ENCODE data around the gene NTM. TPM values are rescaled to one million over a fixed set of nuclear protein-coding genes. Genes with fewer than 3 reads are reported as not detected.

Gene NTM
- total and polyA plus RNA-seq, 9 donors = 8.5 to 37.1 (median 22.6) TPM

DNA sequence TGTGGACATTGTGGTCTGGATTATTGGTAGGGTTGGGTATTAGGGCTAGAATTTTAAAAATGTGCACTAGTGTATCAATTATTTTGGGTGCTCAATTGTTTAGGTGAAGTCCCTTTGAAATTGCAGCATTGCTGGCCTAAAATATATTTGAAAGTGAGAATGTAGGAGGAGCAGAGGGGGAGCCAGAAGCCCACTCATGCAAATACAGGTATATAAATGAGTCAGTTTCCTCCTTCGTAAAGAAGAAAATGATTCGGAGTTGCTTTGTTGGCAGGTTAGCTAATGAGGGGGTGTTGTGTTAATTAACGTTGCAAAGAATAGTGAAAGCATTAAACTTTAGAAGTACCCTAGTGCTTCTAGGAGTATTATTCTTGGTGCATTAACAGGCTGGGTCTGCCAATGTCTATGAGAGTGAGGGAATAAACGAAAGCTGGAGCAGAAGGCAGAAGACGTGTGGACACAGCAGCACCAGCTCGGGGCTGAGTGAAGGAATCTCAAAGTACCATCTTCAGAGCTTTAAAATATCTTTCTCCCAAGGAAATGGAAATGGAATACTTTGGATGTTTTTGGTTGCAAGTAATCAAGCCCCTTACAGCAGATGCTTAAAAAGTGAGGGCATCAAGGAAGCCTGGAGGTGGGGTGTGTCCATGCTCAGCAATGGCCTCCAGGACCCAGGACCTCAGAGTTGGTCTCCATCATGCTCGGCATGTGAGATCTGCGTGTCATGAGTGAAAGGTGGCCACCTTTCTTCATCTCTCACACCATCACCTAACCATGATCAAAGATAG is 522.9 kb downstream of the NTM start:
- Histone ChIP-seq H3K27ac (ENCODE audit: low read length) (no peak overlapping the region), H3K9me3 (replicated peaks; ENCODE audit: control insufficient read depth, low read depth, low read length) (no peaks in the 10 kb centered on the region), H3K36me3 (ENCODE audit: control insufficient read depth, insufficient read depth, low read length) (no peaks in the 10 kb centered on the region), H3K27me3 (ENCODE audit: control insufficient read depth, insufficient read depth, low read length) (peaks cover 2% of the 10 kb centered on the region), H3K4me1 (ENCODE audit: control insufficient read depth, insufficient read depth, low read length) (peaks cover 19% of the 10 kb centered on the region), H3K4me3 (ENCODE audit: low read length) (no peak overlapping the region)
- 89% methylated on average over 3 of the region's 8 CpGs for WGBS (ENCODE audit: insufficient coverage)
- no peak for DNase-seq

DNA sequence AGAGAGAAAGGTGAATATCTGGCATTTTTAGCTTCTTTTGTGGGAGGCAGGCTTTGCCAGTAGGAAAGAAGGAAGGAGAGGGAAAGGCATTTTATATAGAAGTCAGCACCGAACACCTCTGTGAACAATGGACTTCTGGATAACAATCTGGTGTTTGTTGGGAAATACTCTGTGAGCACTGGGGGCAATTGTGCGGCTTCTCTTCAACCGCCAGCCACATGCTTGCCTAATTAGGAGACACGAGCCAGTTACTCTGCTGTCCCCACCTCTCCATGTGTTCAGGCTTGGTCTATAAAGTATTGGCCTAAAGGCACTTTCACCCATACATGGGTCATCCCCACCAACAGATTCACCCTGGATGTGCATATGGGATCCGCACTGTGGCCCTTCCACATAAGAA is 523.6 kb downstream of the NTM start:
- Histone ChIP-seq H3K4me1 (ENCODE audit: control insufficient read depth, insufficient read depth, low read length) (peaks cover 14% of the 10 kb centered on the region), H3K27ac (ENCODE audit: low read length) (no peak overlapping the region), H3K27me3 (ENCODE audit: control insufficient read depth, insufficient read depth, low read length) (peaks cover 2% of the 10 kb centered on the region), H3K36me3 (ENCODE audit: control insufficient read depth, insufficient read depth, low read length) (no peaks in the 10 kb centered on the region), H3K9me3 (replicated peaks; ENCODE audit: control insufficient read depth, low read depth, low read length) (no peaks in the 10 kb centered on the region), H3K4me3 (ENCODE audit: low read length) (no peak overlapping the region)
- DNase-seq = no peak
- WGBS (ENCODE audit: insufficient coverage) = 79% methylated on average over 3 of the region's 5 CpGs

DNA sequence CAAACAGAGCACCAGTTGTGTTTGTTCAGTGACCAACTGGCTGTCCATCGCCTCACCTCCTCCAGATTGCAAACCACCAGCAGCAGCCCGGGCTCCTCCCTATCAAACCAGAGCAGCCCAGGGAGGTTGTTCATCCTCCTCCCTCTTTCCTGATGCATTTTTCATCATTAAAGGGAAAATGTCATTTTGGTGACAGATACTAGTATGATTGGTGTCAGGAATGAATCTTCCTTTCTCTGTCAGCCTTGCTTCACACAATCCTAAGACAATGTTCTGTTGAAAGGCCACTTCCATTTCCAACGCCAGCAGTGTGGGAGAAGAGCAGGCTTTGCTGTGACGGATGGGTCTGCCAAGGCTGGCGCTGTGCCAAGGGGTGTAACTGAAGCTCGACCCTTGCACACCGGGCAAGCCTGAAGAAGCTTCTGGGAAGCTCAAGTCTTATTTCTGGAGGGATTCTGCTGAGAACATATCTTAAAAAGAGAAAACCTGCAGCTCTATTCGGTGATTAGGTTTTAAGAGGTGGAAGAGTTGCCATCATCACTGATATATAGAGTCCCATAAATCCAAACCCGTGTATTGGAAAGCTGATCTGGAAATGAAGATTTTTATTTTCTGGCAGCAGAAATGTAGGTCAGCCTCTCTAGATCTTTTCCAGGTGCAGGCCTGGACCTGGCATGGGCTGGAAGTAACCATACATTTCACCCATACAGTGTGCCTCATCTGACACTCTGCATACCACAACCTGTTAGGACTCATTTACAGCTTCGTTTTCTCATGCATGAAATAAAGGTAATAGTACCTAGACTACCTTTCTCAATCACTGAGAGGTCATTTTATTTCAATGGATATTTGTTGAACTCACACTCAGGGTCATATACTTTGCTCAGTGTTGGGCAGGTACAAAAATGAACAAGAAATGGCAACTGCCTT is 524.5 kb downstream of the NTM start:
- peak; percentile 46 for DNase-seq
- Histone ChIP-seq H3K4me1 (ENCODE audit: control insufficient read depth, insufficient read depth, low read length) (peaks cover 10% of the 10 kb centered on the region), H3K27ac (ENCODE audit: low read length) (no peak overlapping the region), H3K4me3 (ENCODE audit: low read length) (no peak overlapping the region), H3K27me3 (ENCODE audit: control insufficient read depth, insufficient read depth, low read length) (peaks cover 2% of the 10 kb centered on the region), H3K9me3 (replicated peaks; ENCODE audit: control insufficient read depth, low read depth, low read length) (no peaks in the 10 kb centered on the region), H3K36me3 (ENCODE audit: control insufficient read depth, insufficient read depth, low read length) (no peaks in the 10 kb centered on the region)
- 35% methylated on average over 2 of the region's 10 CpGs for WGBS (ENCODE audit: insufficient coverage)

DNA sequence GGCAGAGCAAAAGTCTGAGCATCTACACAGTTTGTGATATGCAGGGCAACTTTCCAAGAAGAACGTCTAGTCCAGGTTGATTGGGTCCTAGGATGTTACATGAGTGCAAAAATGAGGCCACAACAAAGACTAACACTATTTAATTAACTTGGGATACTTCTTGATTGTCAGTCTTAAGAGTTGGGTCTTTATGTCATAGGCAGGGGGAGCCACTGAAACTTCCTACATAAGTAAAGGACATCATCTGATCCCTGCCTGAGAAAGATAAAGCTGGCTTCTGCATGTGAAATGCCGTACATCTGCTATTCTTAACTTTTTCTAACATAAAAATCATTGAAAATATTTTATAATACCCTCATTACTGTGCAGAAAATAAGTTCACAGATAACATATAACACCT is 525.5 kb downstream of the NTM start:
- Histone ChIP-seq H3K4me3 (ENCODE audit: low read length) (no peak overlapping the region), H3K27me3 (ENCODE audit: control insufficient read depth, insufficient read depth, low read length) (no peaks in the 10 kb centered on the region), H3K36me3 (ENCODE audit: control insufficient read depth, insufficient read depth, low read length) (no peaks in the 10 kb centered on the region), H3K9me3 (replicated peaks; ENCODE audit: control insufficient read depth, low read depth, low read length) (no peaks in the 10 kb centered on the region), H3K4me1 (ENCODE audit: control insufficient read depth, insufficient read depth, low read length) (peaks cover 9% of the 10 kb centered on the region), H3K27ac (ENCODE audit: low read length) (no peak overlapping the region)
- no peak for DNase-seq
- WGBS (ENCODE audit: insufficient coverage) = no CpG with 5 or more reads among the region's 2 CpGs

GRCh38 chr11:131896978-131897615 is 526.7 kb downstream of the NTM start:
- no peaks in the 10 kb centered on the region for H3K36me3 ChIP-seq (ENCODE audit: control insufficient read depth, insufficient read depth, low read length)
- H3K4me1 ChIP-seq (ENCODE audit: control insufficient read depth, insufficient read depth, low read length) = peaks cover 9% of the 10 kb centered on the region
- no peak overlapping the region for H3K27ac ChIP-seq (ENCODE audit: low read length)
- no peak for DNase-seq
- H3K4me3 ChIP-seq (ENCODE audit: low read length) = no peak overlapping the region
- 95% methylated on average over 2 of the region's 8 CpGs for WGBS (ENCODE audit: insufficient coverage)
- no peaks in the 10 kb centered on the region for H3K27me3 ChIP-seq (ENCODE audit: control insufficient read depth, insufficient read depth, low read length)
- no peaks in the 10 kb centered on the region for H3K9me3 ChIP-seq (replicated peaks; ENCODE audit: control insufficient read depth, low read depth, low read length)

- H3K36me3 ChIP-seq (ENCODE audit: control insufficient read depth, insufficient read depth, low read length) = no peaks in the 10 kb centered on the region
- H3K27me3 ChIP-seq (ENCODE audit: control insufficient read depth, insufficient read depth, low read length) = no peaks in the 10 kb centered on the region
- no peaks in the 10 kb centered on the region for H3K9me3 ChIP-seq (replicated peaks; ENCODE audit: control insufficient read depth, low read depth, low read length)
- peaks cover 9% of the 10 kb centered on the region for H3K4me1 ChIP-seq (ENCODE audit: control insufficient read depth, insufficient read depth, low read length)
- DNase-seq = no peak
- no peak overlapping the region for H3K27ac ChIP-seq (ENCODE audit: low read length)
- H3K4me3 ChIP-seq (ENCODE audit: low read length) = no peak overlapping the region
- no CpG with 5 or more reads among the region's 5 CpGs for WGBS (ENCODE audit: insufficient coverage)
These were observed 527.5 kb downstream of the NTM start for GRCh38 chr11:131897956-131898355.

GRCh38 chr11:131898949-131899348 is 528.5 kb downstream of the NTM start:
- no peaks in the 10 kb centered on the region for H3K36me3 ChIP-seq (ENCODE audit: control insufficient read depth, insufficient read depth, low read length)
- peaks cover 9% of the 10 kb centered on the region for H3K4me1 ChIP-seq (ENCODE audit: control insufficient read depth, insufficient read depth, low read length)
- no peaks in the 10 kb centered on the region for H3K27me3 ChIP-seq (ENCODE audit: control insufficient read depth, insufficient read depth, low read length)
- peak; percentile 55 for DNase-seq
- no peaks in the 10 kb centered on the region for H3K9me3 ChIP-seq (replicated peaks; ENCODE audit: control insufficient read depth, low read depth, low read length)
- WGBS (ENCODE audit: insufficient coverage) = 52% methylated on average over 4 of the region's 7 CpGs
- H3K27ac ChIP-seq (ENCODE audit: low read length) = no peak overlapping the region
- H3K4me3 ChIP-seq (ENCODE audit: low read length) = no peak overlapping the region

DNA sequence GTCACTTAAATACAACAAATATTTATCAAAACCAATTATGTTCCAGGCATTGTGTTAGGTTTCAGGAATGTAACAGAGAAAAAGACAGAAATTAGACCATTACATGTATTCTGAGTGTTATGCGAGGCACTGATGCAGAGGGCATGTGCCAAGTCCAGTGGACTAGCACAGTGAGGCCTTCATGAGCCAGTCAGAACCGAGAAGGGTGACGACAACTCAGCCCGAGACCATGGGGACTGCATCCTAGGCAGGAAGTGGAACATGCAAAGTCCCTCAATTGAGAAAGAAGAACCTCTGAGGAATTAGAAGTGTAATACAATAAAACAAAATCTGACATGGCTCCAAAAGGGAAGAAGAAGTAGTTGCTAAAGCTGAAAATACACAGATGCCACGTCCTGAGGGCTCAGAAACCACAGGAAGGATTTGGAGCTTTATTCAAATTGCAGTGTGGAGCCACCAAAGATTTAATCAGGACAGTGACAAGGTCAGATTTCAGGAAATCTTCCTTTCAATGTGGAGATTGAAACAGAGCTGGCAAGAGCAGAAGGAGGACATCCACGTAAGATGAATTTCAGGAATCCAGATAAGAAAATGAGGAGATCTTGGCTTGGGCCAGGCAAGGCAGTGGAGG is 529.6 kb downstream of the NTM start:
- peak; percentile 36 for DNase-seq

DNA sequence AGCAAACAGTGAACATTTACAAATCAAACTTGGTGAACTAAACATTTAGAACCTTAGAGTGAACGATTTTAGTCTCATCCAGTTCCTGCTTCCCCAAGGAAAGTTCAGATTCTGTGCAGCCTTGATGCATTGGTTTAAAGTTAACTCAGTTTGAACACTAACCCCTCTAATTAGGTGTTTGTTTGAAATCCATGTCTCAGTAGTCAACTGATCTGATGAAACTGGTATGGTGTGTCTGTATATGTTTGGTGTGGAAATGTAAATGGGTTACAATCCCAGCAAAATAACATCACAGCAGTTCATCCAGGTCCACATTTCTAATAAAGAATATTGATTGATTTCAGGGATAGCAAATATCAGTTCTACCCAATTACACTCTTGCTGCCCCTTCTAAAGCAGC is 532.0 kb downstream of the NTM start:
- H3K36me3 ChIP-seq (ENCODE audit: control insufficient read depth, insufficient read depth, low read length) = no peaks in the 10 kb centered on the region
- no peaks in the 10 kb centered on the region for H3K9me3 ChIP-seq (replicated peaks; ENCODE audit: control insufficient read depth, low read depth, low read length)
- no peak overlapping the region for H3K27ac ChIP-seq (ENCODE audit: low read length)
- no peak overlapping the region for H3K4me3 ChIP-seq (ENCODE audit: low read length)
- peaks cover 7% of the 10 kb centered on the region for H3K4me1 ChIP-seq (ENCODE audit: control insufficient read depth, insufficient read depth, low read length)
- WGBS (ENCODE audit: insufficient coverage) = 40% methylated on average over 1 of the region's 1 CpG
- H3K27me3 ChIP-seq (ENCODE audit: control insufficient read depth, insufficient read depth, low read length) = peaks cover under 1% of the 10 kb centered on the region
- DNase-seq = no peak

More for the DNA sequence above, 529.6 kb downstream of the NTM start:
- Histone ChIP-seq H3K27ac (ENCODE audit: low read length) (peak overlapping the region; percentile 11), H3K27me3 (ENCODE audit: control insufficient read depth, insufficient read depth, low read length) (no peaks in the 10 kb centered on the region), H3K4me1 (ENCODE audit: control insufficient read depth, insufficient read depth, low read length) (peaks cover 7% of the 10 kb centered on the region), H3K36me3 (ENCODE audit: control insufficient read depth, insufficient read depth, low read length) (no peaks in the 10 kb centered on the region), H3K4me3 (ENCODE audit: low read length) (no peak overlapping the region), H3K9me3 (replicated peaks; ENCODE audit: control insufficient read depth, low read depth, low read length) (no peaks in the 10 kb centered on the region)
- WGBS (ENCODE audit: insufficient coverage) = 33% methylated on average over 5 of the region's 6 CpGs

Data from muscle of leg (tissue), 11 donors.